ENCODE data around the gene NINJ2. TPM values are rescaled to one million over a fixed set of nuclear protein-coding genes. Genes with fewer than 3 reads are reported as not detected.
"Not testable (repeated sequence)": the region's sequence is repeated elsewhere in the genome, so short reads cannot be mapped to it uniquely, and the experiment has no call there.

Gene NINJ2
- total RNA-seq, 2 donors from 2014 or later: 2.1 to 4.2 TPM

DNA sequence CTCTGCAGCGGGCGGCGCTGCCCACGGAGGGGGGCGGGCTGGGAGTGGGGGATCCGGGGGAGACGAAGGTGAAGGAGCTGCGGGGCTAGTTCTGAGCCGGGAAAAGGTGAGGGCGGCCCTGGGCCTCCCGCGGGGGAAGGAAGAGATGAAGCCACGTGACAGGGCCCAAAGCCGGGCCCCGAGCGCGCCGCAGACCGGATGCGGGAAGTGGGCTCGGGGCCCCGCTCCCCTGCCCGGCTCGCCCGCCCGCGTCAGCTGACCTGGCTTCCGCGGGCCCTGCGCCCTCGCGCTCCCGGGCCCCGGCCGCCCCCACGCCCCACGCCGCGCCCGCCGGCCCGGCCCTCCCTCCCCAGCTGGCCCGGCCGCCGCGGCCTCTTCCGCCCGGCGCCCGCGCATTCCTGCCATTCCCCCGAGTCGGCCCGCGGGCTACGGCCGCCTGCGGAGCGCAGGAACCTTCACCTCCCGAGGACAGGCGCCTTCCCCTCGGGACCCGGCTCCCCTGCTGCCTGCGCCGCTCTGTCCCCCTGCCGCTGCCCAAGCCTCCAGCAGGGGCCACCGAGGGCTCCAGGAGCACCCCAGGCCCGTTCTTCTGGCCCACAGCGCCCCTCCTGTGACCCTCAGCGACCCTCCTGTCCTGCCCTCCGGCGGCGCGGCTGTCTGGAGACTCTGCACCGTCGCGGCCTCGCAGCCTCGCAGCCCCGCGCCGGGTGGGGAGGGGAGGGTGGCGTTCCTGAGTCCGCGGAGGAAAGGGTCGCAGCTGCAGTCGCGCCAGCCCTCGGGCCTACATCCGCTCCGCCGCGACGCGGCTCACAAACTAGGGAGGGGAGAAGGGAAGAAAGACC lies 20.4 kb downstream of the NINJ2 start:
- Histone ChIP-seq H3K9me3 (no peaks in the 10 kb centered on the region), H3K36me3 (no peaks in the 10 kb centered on the region), H3K27me3 (no peaks in the 10 kb centered on the region), H3K4me1 (peaks cover 5% of the 10 kb centered on the region), H3K27ac (peak overlapping the region; percentile 96), H3K9ac (ENCODE audit: low read depth in 2 of 2, low read length in 2 of 2) (peak overlapping the region; percentile 90 to 97), H3K4me3 (peak overlapping the region; percentile 81)
- TF ChIP-seq, protein P1, sequence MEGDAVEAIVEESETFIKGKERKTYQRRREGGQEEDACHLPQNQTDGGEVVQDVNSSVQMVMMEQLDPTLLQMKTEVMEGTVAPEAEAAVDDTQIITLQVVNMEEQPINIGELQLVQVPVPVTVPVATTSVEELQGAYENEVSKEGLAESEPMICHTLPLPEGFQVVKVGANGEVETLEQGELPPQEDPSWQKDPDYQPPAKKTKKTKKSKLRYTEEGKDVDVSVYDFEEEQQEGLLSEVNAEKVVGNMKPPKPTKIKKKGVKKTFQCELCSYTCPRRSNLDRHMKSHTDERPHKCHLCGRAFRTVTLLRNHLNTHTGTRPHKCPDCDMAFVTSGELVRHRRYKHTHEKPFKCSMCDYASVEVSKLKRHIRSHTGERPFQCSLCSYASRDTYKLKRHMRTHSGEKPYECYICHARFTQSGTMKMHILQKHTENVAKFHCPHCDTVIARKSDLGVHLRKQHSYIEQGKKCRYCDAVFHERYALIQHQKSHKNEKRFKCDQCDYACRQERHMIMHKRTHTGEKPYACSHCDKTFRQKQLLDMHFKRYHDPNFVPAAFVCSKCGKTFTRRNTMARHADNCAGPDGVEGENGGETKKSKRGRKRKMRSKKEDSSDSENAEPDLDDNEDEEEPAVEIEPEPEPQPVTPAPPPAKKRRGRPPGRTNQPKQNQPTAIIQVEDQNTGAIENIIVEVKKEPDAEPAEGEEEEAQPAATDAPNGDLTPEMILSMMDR (IDR thresholded peaks at IDR 0.05): no peak
- DNase-seq: peak; percentile 78
- intact Hi-C loops (cut with DNase I): no loop called here

DNA sequence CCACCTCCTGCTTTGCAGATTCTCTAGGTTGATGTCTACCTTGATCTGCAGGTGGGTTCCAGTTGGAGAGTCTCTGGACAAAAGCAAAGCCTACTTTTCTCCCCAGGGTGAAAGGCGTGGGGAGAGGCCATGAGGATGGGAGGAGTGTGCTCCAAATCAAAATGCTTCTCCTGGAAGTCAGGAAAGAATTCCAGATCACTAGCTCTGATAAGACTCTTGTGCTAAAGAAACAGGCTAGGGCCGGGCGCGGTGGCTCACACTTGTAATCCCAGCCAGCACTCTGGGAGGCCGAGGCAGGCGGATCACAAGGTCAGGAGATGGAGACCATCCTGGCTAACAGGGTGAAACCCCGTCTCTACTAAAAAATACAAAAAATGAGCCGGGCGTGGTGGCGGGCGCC lies 21.9 kb downstream of the NINJ2 start:
- H3K27ac ChIP-seq; H3K9ac ChIP-seq (ENCODE audit: low read depth in 2 of 2, low read length in 2 of 2); H3K4me1 ChIP-seq; H3K4me3 ChIP-seq; H3K27me3 ChIP-seq; intact Hi-C loops (cut with DNase I); DNase-seq; H3K9me3 ChIP-seq; H3K36me3 ChIP-seq: not testable (repeated sequence)

DNA sequence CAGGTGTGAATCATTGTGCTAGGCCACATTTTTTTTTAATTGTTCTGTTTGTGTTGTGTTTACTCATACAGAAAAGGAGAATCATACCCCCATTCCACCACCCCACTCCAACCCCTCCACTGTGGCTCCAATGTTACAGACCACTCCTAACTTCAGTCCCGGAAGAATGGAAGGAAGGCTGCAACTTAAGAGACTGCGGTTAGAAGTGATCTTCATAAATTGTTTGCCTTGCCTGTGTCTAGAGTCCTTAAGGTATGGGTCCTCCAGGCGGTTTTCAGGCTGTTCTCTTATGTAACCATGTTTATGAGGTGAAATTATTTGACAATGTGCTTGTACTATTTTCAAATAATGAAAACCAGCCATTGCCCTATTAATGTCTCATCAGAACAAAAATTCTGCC lies 22.5 kb downstream of the NINJ2 start:
- DNase-seq: no peak
- H3K27ac ChIP-seq: no peak overlapping the region
- no peak overlapping the region for H3K9ac ChIP-seq (ENCODE audit: low read depth in 2 of 2, low read length in 2 of 2)
- no peaks in the 10 kb centered on the region for H3K9me3 ChIP-seq
- peaks cover 5% of the 10 kb centered on the region for H3K4me1 ChIP-seq
- H3K36me3 ChIP-seq: no peaks in the 10 kb centered on the region
- TF ChIP-seq, protein P1 (IDR thresholded peaks at IDR 0.05): no peak
- intact Hi-C loops (cut with DNase I): no loop called here
- H3K4me3 ChIP-seq: no peak overlapping the region
- no peaks in the 10 kb centered on the region for H3K27me3 ChIP-seq

DNA sequence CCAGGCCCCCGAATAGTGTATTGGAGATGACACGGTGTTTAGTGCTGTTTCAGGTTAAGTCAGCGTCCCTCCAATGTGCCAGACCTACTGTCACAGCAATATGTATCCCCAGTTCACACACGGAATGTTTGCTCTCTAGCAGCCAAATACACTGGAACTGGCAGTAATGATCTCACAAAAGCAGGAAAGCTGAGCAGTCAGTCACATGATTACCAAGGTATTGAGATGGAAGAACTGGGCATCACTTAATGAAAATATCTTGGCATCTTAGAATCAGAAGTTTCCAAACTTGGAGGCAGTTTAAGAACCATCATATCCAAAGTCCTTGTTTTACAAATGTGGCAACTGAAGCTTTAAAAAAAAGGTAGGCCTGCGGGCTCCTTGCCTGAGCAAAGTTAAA lies 23.3 kb downstream of the NINJ2 start:
- H3K9ac ChIP-seq (ENCODE audit: low read depth in 2 of 2, low read length in 2 of 2): no peak overlapping the region
- no peaks in the 10 kb centered on the region for H3K36me3 ChIP-seq
- DNase-seq: no peak
- no peaks in the 10 kb centered on the region for H3K9me3 ChIP-seq
- H3K4me1 ChIP-seq: peaks cover 5% of the 10 kb centered on the region
- H3K27ac ChIP-seq: no peak overlapping the region
- no peaks in the 10 kb centered on the region for H3K27me3 ChIP-seq
- intact Hi-C loops (cut with DNase I): no loop called here
- H3K4me3 ChIP-seq: no peak overlapping the region
- TF ChIP-seq, protein P1 (IDR thresholded peaks at IDR 0.05): no peak

- Histone ChIP-seq H3K9me3 (no peaks in the 10 kb centered on the region), H3K27me3 (no peaks in the 10 kb centered on the region), H3K9ac (ENCODE audit: low read depth in 2 of 2, low read length in 2 of 2) (no peak overlapping the region), H3K36me3 (no peaks in the 10 kb centered on the region), H3K27ac (no peak overlapping the region), H3K4me3 (no peak overlapping the region), H3K4me1 (peaks cover 5% of the 10 kb centered on the region)
- TF ChIP-seq, protein P1 (IDR thresholded peaks at IDR 0.05): no peak
- no peak for DNase-seq
- intact Hi-C loops (cut with DNase I): no loop called here
These were observed 23.7 kb downstream of the NINJ2 start for GRCh38 chr12:639566-639965.

DNA sequence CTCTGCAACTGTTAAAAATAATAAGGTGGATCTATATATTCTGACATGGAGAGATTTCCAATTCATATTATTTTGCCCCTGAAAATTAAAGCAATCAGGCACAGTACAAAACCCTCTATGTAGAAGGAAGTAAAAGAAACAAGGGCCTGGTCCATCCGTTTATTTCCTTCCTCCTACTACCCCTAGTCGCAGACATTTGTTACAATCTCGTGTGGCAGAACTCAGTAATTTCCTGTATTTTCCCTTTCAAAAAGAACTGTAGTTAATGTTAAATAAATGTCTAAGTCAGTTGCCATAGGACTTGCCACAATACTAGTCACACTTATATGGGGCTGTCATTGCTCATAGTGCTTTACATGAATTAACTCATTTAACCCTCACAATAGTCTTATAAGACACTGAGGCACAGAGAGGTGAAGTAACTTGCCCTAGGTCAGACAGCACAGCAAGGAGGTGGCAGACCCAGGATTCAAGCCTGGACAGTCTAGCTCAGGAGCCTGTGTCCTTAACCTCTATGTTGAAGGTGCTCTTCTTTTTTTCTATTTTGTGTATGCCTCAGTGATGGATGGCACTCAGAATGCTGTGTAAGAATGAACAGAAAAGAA lies 24.2 kb downstream of the NINJ2 start:
- no peaks in the 10 kb centered on the region for H3K9me3 ChIP-seq
- H3K4me3 ChIP-seq: no peak overlapping the region
- no peaks in the 10 kb centered on the region for H3K27me3 ChIP-seq
- no peak for DNase-seq
- TF ChIP-seq, protein P1 (IDR thresholded peaks at IDR 0.05): no peak
- H3K9ac ChIP-seq (ENCODE audit: low read depth in 2 of 2, low read length in 2 of 2): no peak overlapping the region
- no peaks in the 10 kb centered on the region for H3K36me3 ChIP-seq
- peak overlapping the region; percentile 4 for H3K27ac ChIP-seq
- intact Hi-C loops (cut with DNase I): no loop called here
- peaks cover 5% of the 10 kb centered on the region for H3K4me1 ChIP-seq
